Amniotic stem cell (primary cell): Measurements from ENCODE around the gene DGKZ.

Experiments
- DNase-seq: peaks from one replicate; lab custom pipeline; 2025; lab: John Stamatoyannopoulos, UW

The DGKZ gene

DNA sequence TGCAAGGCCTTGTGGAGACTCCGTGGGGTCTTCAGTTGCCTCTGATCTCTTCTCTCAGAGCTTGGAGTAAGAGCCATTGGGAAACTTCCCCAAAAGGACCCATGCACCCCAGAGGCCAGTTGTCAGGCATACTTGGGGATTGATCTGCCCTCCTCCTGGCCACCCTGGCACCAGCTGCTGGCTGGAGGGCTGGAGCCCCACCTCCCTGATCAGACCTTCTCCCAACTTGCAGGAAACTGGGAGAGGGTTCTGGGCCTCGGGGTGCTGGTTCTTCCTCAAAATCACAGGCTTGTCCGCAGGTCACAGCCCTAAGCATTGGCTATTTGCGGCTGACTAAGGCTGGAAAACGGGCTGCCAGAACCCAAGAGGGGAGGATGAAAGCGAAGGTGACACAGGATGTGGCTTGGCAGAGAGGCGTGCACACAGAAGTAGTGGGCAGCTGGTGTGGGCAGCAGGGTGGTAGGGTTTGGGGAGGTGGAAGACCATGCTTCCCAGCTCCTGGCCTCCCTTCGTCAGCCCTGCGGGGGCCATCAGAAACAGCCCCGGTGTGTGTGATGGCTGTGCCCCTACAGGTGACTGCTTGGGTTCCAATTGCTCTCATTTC lies 1.3 kb upstream of the DGKZ start:
- no peak for DNase-seq

DNA sequence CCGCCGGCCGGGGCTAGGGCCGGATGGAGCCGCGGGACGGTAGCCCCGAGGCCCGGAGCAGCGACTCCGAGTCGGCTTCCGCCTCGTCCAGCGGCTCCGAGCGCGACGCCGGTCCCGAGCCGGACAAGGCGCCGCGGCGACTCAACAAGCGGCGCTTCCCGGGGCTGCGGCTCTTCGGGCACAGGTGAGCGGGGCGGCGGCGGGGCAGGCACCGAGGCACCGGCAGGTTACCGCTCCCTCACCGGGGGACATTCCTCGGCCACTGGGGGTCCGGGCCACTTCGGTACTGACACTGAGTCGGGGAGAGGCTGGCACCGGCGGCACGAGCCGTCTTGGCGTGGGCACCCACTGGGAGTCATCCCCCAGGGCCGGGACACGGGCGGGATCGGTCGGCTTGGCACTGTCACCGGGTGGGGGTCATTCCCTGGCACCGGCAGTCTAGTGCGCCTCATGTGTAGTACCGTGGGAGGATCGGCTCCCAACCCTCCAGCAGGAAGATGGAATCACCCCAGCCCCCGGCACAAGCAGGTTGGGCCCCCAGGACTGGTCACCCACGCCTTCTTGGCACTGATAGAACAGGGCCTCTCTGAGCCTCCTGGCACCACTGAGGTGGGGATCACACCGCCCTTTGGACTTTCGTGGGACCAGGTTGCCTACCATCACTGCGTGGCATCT lies 511 bp downstream of the DGKZ start:
- DNase-seq = no peak

DNA sequence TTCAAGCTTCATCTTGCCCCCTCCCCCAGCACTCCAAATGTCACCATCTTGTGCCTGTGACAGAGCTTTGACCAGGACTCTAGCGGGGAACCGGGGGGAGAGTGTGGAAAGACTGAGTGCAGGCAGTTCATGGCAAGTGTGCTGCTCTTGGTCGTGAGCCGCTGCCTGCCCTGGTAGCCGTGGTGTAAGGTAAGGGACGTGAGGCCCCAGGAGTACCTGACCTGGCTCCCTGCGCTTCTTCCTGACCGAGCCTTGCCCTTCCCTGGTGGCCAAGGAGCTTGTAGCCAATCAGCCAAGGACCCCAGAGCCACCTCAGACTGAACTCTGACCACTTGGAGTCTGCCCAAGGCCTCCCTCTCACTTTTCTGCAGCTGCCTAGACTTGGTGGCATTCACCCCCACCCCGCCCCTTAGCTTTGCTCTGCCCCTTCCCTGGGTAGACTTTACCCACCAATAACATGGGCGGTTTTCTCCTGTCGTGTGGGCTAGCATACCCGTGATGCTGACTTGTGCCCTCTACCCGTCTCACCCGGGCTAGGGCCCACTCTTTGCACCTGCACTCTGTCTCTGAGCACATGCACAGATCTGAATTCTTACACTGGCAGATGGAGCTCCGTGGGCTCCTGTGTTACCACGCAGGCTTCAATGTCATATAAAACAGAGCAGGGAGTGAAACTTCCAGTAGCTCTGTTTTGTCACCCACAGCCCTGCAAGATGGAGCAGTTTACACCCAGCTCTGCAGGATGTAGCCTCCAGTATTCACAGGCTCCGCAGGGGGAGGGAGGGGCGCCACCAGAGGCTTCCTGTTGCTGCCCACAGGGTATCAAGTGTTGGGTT lies 1.5 kb downstream of the DGKZ start:
- no peak for DNase-seq

DNA sequence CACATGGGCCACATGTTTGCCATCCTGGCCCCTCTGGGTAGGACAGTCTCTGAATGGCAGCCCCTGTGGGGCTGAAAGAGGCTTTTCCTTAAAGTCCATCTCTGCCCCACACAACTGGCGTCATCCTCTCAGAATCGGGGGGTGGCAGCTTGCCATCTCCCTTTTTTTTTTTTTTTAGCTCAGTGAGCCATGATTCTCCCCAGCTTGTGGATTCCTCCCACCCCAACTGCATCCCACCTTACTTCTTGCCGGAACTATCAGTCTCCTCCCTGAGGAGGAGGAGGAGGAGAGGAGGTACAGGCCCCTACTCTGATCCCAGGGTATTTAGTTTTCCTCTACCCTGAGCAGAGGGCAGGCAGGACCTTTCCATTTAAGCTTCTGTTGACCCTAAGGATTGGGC lies 3.4 kb downstream of the DGKZ start:
- DNase-seq = no peak

DNA sequence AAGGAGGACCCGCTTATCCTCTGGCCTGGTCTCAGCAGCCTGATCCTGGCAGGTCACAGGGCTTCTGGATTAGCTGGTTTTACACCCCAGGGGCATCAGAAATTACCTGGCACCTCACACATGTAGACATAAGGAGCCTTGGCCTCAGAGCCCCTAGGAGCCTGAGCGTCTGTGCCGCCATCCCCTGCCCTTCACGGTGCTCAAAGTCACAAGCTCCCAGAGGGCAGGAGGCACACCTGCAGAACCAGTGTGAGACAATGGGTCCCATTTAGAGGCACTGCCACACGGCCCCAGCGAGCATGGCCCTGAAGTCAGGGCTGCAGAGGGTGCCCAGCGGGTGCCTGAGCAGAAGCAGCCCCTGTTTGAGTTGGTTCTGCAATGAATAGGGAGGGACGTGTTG lies 3.9 kb downstream of the DGKZ start:
- no peak for DNase-seq

DNA sequence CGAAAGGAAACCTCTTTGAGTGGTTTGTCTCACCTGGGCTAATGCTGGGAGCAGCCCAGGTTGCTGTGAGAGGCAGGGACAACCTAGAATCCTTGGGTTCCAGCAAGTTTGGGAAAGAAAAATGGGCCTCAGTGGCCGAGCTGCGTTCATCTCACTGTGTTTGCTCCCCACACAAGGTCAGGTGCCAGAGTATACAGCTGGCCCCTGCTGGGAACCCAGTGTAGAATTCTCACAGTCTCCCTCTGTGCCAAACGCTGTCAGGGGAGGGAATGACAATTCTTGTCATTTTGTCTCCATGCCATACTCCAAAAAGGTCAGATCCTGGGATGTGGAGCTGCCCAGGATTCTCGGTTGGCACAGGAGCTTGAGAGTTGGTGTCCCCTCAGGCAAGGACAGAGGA lies 4.3 kb downstream of the DGKZ start:
- no peak for DNase-seq

DNA sequence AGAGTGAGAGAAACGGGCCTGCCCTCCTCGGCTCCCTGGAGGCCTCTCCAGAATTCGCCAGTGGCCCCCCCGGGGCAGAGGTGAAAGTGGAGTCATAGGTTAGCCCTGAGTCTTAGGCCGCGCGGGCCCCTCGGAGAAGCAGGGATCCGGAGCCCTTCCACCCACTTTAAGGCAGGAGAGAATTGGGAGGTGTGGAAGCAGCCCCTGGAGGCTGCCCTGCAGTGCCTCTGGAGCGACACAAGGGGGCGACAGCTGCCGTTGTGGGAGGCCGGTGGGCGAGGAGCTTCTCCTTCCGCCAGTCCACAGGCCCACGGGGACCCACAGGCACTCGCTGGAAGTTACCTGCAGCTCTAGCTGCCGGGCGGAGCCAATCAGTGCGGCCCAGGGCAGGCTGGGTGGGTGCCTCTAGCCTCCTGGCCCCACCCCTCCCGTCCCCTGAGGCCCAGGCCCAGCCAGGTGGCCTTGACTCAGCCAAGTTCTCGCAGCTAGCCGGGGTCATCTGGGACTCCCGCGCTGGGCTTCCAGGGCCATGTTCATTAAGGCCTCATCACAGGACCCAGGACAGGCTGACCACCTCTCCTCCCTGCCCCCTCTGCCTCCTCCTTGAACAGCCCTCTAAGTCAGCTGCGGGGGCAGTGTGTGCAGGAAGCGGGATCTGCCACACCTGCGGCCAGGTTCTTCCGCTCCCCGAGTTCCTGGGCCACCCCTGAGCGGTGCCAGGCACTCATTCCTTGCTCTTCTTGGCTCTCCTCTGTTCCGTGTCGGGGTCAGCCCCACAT lies 5.0 kb downstream of the DGKZ start:
- no peak for DNase-seq

DNA sequence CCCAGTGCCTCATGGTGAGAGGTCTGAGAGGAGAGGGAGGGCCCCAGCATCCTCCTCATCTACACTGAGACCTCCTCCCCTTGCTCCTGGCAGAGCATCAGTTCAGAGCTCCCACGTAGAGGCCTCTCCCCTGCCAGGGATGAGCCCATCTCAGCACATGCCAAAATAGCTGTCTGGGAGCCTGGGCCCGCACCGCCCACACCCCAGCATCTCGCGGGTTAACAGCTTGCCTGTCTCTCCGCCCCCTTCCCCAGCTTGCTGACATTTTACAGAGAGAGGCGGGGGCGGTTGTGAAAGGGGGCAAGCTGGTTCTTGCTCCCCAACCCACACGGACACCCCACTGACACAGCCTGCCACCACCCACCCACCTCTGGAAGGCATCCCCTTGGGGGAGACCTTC lies 6.4 kb downstream of the DGKZ start:
- DNase-seq = no peak

DNA sequence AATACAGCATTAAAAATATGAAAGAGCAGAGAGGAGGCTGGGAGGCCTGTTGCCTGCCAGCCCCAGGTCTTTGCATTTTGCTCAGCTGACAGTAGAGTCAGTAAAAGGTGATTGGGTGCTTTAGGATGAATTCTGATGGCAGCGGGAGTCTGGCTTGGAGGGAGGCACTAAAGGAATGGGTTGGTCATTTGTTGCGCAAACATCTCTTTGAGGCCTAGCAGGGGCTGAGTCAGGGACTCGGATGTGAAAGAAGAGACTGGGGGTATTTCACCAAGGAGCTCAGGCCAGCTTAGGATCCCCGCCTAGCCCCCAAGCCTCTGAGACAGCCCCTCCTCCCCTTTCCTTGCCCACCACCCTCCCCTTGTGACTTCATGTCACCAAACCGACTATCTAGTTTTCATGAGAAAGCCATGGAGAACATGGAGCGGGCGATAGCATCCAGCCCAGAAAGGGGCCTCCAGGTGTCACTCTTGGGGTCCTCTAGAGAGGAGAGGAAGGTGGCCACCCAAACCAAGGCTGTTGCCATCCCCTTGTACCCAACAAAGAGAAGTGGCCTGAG lies 9.7 kb downstream of the DGKZ start:
- no peak for DNase-seq

DNA sequence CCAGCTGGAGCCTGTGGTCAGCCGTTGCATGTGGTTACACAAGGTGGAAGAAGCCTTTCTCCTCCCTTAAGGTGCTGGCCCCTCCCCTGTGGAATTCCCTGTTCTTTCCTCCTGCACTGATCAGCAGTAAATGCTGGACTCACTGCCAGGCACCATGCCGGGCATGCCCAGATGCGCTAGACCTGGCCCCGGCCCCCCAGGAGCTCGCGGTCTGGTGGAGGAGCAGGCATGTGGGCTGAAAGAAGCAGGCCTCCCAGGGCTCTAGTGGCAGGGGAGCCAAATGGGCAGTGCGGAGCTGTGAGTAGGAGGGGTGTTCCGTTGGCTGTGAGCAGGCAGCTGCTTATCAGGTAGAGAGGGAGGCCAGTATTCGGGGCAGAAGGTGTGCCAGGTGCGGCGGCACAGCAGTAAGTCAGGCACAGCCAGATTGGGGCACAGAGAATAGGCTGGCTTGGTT lies 10.2 kb downstream of the DGKZ start:
- DNase-seq = no peak

DNA sequence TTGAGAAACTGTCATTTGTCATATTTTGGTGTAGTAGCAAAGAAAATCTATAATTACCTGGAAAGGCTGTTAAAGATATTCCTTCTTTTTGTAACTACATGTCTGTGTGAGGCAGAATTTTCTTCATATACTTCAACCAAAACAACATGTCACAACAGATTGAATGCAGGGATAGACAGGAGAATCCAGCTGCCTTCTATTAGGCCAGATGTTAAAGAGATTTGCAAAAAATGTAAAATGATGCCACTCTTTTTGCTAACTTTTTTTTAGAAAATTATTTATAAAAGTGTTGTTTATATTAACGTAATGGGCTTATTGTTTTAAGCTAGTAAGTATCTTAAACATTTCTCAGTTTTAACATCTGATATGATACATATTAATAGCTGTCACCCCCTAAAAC lies 12.7 kb downstream of the DGKZ start:
- DNase-seq = no peak

DNA sequence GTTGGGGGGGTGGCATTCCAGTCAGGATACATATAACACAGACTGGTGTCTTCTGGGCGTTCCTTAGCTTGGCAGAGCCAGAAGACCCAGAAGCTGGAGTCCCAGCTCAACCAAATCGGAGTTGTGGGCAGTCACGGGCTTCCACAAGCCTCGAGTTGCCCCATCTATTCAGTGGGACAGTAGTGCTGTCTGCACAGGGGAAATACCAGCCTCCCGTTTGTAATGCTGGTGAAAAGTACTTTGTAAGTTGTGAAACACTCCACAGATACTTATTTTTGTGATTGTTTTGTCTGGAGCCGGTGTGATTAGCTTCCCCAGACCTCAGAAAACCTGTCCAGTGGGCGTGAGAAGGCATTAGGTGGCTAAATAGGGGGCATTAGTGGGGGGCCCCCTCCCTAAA lies 13.6 kb downstream of the DGKZ start:
- DNase-seq = no peak

DNA sequence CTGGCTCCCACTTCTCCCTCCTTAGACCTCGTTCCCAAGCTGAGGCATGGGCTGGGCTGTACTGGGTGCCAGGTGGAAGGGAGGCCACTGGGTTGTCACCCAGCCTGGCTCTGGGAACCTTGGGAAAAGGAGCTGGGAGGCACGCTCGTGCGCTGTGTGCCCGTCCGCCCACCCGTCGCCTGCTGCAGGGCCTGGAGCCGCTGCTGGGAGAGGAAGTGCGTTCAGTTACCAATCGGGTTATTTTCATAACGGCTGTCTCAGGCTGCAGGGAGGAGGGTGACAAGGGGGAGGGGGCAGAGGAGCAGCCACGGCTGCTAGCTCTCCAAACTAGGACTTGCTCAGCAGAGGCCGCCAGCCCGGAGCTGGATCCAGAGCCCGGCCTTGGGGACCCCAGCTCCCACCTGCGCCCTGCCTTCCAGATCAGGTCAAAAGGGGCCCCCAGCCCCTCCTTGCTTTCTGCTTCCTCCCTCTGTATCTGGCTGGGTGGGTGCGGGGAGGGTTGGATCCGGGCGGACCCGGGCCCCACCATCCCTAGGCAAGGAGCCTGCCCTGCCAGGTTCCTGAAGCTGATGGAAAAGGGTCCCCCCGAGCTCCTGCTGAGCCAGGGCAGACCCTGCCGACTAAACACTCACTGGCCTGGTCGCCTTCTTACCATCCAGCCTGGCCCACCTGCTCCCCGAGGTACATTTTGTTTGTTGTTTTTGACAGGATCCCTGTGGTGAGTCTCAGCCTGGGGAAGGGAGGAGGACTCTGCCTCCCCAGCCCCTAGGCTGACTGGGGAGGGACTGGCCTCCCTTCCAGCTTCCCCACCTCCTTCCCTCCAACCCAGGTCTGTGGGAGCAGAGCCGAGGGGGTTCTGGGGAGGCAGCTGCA lies 14.3 kb downstream of the DGKZ start:
- DNase-seq = no peak

DNA sequence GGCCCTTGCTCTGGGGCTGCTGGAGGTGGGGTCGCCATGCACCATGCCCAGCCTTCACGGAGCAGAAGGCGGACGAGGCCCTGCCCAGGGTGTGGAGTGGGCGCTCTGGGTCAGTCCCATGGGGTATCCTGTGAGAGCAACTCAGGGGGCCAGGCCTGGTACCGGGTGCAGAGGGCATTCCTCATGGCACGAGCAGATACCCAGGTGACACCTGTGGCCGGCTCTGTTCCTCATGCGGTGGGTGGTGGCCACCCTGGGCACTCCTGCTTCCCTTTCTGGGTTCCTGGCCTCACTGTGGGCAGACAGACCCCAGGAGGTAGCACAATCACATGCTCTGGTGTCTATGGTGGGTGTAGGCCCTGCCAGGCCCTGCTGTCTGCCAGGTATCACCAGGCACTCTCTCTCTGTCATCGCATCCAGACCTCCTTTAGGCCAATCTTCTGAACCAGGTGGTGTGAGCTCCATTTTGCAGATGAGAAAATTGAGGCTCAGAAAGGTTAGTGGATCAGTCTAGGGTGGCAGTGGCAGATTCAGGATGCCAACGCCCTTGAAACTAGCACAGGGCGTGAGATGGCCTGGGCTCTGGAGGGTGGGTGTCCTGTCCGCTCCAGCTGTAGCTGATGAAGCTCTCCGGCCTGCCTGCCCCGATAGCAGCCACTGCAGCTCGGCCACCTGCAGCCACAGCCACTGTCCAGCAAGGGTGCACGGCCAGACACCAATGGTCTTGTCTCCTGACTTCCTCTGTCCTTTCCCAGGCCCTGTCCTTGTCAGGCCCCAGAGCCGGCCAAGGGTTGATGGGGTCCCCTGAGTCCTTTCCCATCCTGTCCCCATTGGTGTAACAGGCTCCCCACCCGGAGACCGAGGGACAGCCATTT lies 15.1 kb downstream of the DGKZ start:
- DNase-seq = no peak

DNA sequence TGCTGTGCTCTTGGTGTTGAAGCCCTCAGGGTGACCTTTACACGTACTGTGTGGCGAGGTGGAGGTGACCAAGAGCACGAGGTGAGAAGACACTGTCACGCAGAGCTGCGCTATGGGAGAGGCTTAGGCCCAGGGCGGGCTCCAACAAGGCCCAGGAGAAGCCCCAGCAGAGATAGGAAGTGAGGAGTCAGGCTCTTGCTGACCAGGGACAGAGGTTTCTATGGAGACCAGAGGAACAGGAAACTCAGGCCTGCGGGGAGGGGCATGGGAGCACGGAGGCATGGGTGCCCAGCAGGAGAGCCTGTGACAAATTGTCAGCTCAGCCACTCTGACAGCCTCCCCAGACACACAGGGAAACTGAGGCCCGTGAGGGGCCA lies 15.8 kb downstream of the DGKZ start:
- no peak for DNase-seq

DNA sequence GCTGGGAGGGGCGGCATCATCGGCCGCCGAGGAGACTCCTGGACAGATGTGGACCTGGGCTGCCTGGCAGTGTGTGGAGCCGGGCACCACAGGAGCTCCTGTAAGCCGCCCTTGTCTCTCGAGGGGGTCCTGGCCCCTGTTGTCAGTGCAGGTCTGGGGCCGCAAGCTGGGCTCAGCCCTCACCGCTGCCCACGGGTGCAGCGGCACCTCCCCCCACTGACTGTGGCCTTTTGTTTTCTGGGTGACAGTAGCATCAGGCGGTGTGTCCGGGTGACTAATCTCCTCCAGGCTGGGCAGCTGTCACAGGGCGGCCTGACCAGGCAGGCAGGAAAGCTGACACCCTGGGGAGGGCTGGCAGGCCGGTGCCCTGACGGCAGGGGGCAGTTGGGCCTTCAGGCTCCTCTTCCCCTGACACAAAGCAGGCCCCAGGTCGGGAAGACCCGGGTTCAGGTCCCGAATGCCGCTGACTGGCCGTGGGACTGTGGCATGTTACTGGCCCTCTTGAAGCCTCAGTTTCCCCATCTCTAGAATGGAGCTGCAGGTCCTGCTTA lies 16.3 kb downstream of the DGKZ start:
- DNase-seq = no peak

DNA sequence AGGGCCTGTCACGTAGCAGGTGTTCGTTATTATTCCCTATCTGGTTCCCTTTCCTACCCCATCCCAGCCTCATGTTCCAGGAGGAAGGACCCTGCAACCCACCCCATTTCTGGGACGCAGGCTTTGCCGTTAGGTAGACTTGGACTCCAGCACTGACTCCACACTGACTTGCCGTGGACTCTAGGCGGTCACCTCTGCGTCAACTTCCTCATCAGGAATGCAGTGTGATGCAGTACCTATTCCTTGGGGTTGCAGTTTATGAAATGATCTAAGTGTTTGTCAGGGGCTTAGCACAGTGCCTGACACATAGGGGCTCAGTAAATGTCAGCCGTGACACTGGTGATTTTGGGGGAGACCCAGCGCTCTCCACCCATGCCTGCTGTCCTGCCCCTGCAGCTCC lies 16.8 kb downstream of the DGKZ start:
- no peak for DNase-seq

DNA sequence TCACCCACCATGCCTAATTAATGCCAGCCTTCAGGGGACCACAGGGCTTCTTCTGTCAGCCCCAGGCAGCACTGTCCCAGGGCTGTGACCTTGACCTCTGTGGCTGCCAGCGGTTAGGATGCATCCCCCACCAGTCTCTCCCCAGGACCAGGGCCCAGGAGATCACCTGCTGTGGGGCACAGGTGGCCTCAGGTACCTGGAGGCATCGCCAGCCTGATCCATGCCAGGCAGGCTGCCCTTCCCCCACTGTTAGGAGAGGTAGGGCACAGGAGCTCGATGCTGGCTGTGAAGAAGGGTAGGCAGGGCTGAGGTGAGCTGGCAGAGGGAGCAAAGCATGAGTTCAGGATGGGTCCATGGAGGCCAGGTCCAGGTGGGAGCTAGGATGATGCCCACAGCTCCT lies 17.5 kb downstream of the DGKZ start:
- DNase-seq = no peak

DNA sequence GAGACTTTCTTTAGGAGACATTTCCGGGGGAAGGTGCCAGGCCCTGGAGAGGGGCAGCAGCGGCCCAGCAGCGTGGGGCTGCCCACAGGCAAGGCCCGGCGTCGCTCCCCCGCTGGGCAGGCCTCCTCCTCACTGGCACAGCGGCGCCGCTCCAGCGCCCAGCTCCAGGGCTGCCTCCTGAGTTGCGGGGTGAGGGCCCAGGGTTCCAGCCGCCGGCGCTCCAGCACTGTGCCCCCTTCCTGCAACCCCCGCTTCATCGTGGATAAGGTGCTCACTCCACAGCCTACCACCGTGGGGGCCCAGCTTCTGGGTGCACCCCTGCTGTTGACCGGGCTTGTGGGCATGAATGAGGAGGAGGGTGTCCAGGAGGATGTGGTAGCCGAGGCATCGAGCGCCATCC lies 19.0 kb downstream of the DGKZ start:
- no peak for DNase-seq

DNA sequence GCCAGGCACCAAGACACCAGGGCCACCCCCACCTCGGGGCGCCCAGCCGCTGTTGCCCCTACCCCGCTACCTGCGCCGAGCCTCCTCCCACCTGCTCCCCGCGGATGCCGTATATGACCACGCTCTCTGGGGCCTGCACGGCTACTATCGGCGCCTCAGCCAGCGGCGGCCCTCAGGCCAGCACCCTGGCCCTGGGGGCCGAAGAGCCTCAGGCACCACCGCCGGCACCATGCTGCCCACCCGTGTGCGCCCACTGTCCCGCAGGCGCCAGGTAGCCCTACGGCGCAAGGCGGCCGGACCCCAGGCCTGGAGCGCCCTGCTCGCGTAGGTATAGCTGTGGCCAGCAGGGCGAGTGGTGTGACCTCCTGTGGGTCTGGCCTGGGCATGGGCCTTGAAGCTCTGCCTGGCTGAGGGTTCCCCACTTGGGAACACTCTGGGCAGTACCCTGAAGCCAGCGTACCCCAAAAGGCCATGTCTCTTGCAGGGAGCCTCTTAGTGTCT lies 19.4 kb downstream of the DGKZ start:
- no peak for DNase-seq
